ENCODE data around the gene CD163L1.

The CD163L1 gene

DNA sequence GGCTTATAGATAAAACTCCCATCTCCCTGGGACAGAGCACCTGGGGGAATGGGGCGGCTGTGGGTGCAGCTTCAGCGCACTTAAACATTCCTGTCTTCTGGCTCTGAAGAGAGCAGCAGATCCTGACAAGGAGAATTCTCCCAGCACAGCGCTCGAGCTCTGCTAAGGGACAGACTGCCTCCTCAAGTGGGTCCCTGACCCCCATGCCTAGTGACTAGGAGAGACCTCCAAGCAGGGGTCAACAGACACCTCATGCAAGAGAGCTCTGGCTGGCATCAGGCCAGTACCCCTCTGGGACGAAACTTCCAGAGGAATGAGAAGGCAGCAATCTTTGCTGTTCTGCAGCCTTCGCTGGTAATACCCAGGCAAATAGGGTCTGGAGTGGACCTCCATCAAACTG lies 28.1 kb upstream of the CD163L1 start:
- H3K4me3 ChIP-seq (ENCODE audit: low read depth, low read length), result no peak overlapping the region
- TF ChIP-seq, protein P1, sequence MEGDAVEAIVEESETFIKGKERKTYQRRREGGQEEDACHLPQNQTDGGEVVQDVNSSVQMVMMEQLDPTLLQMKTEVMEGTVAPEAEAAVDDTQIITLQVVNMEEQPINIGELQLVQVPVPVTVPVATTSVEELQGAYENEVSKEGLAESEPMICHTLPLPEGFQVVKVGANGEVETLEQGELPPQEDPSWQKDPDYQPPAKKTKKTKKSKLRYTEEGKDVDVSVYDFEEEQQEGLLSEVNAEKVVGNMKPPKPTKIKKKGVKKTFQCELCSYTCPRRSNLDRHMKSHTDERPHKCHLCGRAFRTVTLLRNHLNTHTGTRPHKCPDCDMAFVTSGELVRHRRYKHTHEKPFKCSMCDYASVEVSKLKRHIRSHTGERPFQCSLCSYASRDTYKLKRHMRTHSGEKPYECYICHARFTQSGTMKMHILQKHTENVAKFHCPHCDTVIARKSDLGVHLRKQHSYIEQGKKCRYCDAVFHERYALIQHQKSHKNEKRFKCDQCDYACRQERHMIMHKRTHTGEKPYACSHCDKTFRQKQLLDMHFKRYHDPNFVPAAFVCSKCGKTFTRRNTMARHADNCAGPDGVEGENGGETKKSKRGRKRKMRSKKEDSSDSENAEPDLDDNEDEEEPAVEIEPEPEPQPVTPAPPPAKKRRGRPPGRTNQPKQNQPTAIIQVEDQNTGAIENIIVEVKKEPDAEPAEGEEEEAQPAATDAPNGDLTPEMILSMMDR (IDR thresholded peaks at IDR 0.05; ENCODE audit: low read depth, low read length), result no peak
- H3K9me3 ChIP-seq (ENCODE audit: severe bottlenecking), result no peaks in the 10 kb centered on the region
- DNase-seq, result no peak
- no peaks in the 10 kb centered on the region for H3K36me3 ChIP-seq
- no peak overlapping the region for H3K27ac ChIP-seq
- peaks cover 7% of the 10 kb centered on the region for H3K27me3 ChIP-seq (ENCODE audit: insufficient read depth, low read depth, severe bottlenecking)

DNA sequence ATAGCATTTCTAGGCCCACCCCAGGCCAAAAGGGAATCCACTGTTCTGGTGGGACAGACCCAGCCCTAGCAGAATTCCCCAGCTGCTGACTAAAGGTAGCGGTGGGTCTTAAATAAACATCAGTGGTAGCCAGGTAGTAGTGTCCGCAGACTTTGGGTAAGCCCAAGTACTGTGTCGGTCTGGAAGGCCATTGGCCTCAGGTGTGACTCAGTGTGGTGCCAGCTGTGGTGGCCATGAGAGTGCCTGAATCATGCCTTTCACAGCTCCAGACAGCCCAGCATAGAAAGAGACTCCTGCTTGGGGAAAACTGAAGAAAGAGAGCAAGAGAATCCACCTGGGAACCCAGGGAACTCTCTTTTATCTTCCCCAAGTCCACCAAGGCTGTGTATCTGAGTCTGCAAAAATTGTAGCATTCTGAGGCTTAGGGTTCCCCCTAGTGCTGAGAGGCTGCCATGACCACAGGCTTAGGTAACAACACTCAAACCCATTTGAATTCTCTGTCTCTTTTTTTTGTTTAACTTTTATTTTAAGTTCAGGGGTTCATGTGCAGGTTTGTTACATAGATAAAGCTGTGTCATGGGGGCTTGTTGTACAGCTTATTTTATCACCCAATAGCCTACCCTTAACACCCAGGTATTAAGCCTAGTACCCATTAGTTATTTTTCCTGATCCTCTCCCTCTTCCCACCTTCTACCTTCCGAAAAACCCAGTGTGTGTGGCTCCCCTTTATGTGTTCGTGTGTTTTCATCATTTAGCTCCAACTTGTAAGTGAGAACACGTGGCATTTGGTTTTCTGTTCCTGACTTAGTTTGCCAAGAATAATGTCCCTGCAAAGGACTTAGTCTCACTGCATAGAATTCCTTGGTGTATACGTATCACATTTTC lies 16.7 kb upstream of the CD163L1 start:
- no peak overlapping the region for H3K27ac ChIP-seq
- DNase-seq, result peak; percentile 39

GRCh38 chr12:7459973-7460372 lies 16.0 kb upstream of the CD163L1 start:
- Histone ChIP-seq H3K9me3 (ENCODE audit: severe bottlenecking) (no peaks in the 10 kb centered on the region), H3K27ac (no peak overlapping the region), H3K4me3 (ENCODE audit: low read depth, low read length) (no peak overlapping the region), H3K27me3 (ENCODE audit: insufficient read depth, low read depth, severe bottlenecking) (no peaks in the 10 kb centered on the region), H3K36me3 (no peaks in the 10 kb centered on the region)
- TF ChIP-seq, protein P1 (IDR thresholded peaks at IDR 0.05; ENCODE audit: low read depth, low read length), result no peak
- DNase-seq, result no peak

More for the DNA sequence above, 16.7 kb upstream of the CD163L1 start:
- H3K27me3 ChIP-seq (ENCODE audit: insufficient read depth, low read depth, severe bottlenecking), result no peaks in the 10 kb centered on the region
- TF ChIP-seq, protein P1 (IDR thresholded peaks at IDR 0.05; ENCODE audit: low read depth, low read length), result peak; percentile 83
- no peaks in the 10 kb centered on the region for H3K9me3 ChIP-seq (ENCODE audit: severe bottlenecking)
- H3K36me3 ChIP-seq, result no peaks in the 10 kb centered on the region
- no peak overlapping the region for H3K4me3 ChIP-seq (ENCODE audit: low read depth, low read length)

DNA sequence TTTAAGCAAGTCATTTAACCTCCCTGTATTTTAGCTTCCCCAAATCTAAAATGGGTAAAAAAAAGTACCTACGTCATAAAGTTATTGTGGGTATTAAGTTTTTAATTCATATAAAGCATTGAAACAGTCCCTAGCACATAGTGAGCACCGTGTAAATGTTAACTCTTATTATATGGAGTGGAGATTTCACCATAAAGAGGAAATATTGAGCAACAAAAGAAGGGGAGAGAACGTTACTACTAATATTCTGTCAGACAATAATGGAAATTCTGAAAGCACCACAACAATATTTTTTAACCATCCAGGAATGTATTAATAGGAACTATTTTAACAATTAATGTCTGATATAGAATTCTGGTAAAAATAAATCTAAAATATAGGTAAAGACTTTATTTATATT lies 7.8 kb upstream of the CD163L1 start:
- Histone ChIP-seq H3K27me3 (ENCODE audit: insufficient read depth, low read depth, severe bottlenecking) (peaks cover 3% of the 10 kb centered on the region), H3K27ac (no peak overlapping the region), H3K9me3 (ENCODE audit: severe bottlenecking) (no peaks in the 10 kb centered on the region), H3K4me3 (ENCODE audit: low read depth, low read length) (no peak overlapping the region), H3K36me3 (no peaks in the 10 kb centered on the region)
- TF ChIP-seq, protein P1 (IDR thresholded peaks at IDR 0.05; ENCODE audit: low read depth, low read length), result no peak
- DNase-seq, result no peak

DNA sequence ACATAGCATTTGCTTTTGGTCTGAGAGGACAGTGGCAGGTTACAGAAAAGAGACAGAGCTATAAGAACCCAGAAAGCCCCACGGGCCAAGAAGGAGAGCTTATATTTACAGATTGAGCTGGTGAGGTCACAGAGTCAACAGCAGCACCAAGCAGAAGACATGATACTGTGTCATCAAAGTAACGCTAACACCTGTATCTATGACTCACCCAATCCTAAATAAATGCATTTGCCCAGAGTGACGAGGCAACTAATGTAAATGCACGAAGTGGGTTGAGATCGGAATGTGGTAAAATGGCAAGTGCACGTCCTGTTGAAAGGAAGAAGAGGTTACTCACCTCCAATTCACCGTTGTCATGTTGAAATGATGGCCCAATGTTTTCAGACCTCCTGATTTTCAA lies 6.7 kb upstream of the CD163L1 start:
- no peak for DNase-seq
- H3K36me3 ChIP-seq, result no peaks in the 10 kb centered on the region
- no peak overlapping the region for H3K27ac ChIP-seq
- H3K4me3 ChIP-seq (ENCODE audit: low read depth, low read length), result no peak overlapping the region
- TF ChIP-seq, protein P1 (IDR thresholded peaks at IDR 0.05; ENCODE audit: low read depth, low read length), result no peak
- H3K9me3 ChIP-seq (ENCODE audit: severe bottlenecking), result no peaks in the 10 kb centered on the region
- H3K27me3 ChIP-seq (ENCODE audit: insufficient read depth, low read depth, severe bottlenecking), result peaks cover 3% of the 10 kb centered on the region
